KG1 (cell line): ENCODE results near the gene CCDC63.
"Not testable (repeated sequence)": the region's sequence is repeated elsewhere in the genome, so short reads cannot be mapped to it uniquely, and the experiment has no call there.

ENCODE experiments used
- DNase-seq: peaks from one replicate; lab custom pipeline; 2025; lab: John Stamatoyannopoulos, UW

CCDC63 gene

GRCh38 chr12:110923192-110923591 is 76.4 kb downstream of the CCDC63 start:
- DNase-seq: no peak

- no peak for DNase-seq
These were observed 77.0 kb downstream of the CCDC63 start for GRCh38 chr12:110923692-110924334.

GRCh38 chr12:110927546-110927945 is 80.8 kb downstream of the CCDC63 start:
- no peak for DNase-seq

GRCh38 chr12:110928700-110929099 is 81.9 kb downstream of the CCDC63 start:
- DNase-seq: no peak

GRCh38 chr12:110929818-110930217 is 83.0 kb downstream of the CCDC63 start:
- DNase-seq: no peak

GRCh38 chr12:110930348-110931314 is 83.8 kb downstream of the CCDC63 start:
- no peak for DNase-seq

- no peak for DNase-seq
These were observed 84.5 kb downstream of the CCDC63 start for GRCh38 chr12:110931315-110931728.

GRCh38 chr12:110932046-110932445 is 85.3 kb downstream of the CCDC63 start:
- DNase-seq: no peak

- DNase-seq: no peak
These were observed 86.7 kb downstream of the CCDC63 start for GRCh38 chr12:110933326-110933974.

- DNase-seq: no peak
These were observed 87.5 kb downstream of the CCDC63 start for GRCh38 chr12:110934093-110934852.

- DNase-seq: no peak
These were observed 88.8 kb downstream of the CCDC63 start for GRCh38 chr12:110935588-110935987.

- no peak for DNase-seq
These were observed 89.7 kb downstream of the CCDC63 start for GRCh38 chr12:110936367-110937103.

GRCh38 chr12:110937104-110937641 is 90.4 kb downstream of the CCDC63 start:
- DNase-seq: peak; percentile 35

- DNase-seq: no peak
These were observed 93.5 kb downstream of the CCDC63 start for GRCh38 chr12:110940296-110940695.

GRCh38 chr12:110940933-110941332 is 94.1 kb downstream of the CCDC63 start:
- no peak for DNase-seq

GRCh38 chr12:110941391-110941790 is 94.6 kb downstream of the CCDC63 start:
- no peak for DNase-seq

GRCh38 chr12:110943373-110943772 is 96.6 kb downstream of the CCDC63 start:
- no peak for DNase-seq

GRCh38 chr12:110948041-110948440 is 101.3 kb downstream of the CCDC63 start:
- DNase-seq: no peak

- not testable (repeated sequence) for DNase-seq
These were observed 103.7 kb downstream of the CCDC63 start for GRCh38 chr12:110950466-110950865.

- not testable (repeated sequence) for DNase-seq
These were observed 104.1 kb downstream of the CCDC63 start for GRCh38 chr12:110950867-110951266.
